Right renal cortex interstitium (tissue), 3 donors: ENCODE measurements around the gene HPSE. TPM values are rescaled to one million over a fixed set of nuclear protein-coding genes. Genes with fewer than 3 reads are reported as not detected.

Experiments
- DNase-seq, 3 donors: peaks; one replicate each; pipeline ENCODE4 v3.0.0-alpha.2; 2013; ENCODE audit warnings: low read depth in 3 of 3, low spot score in 2 of 3
- polyA plus RNA-seq, 3 donors: library from polyadenylated mRNA; unstranded; fragments of 120-200 nt; gene quantifications; one replicate each; pipeline ENCODE4 v1.2.1, GENCODE V29; 2013; ENCODE audit not compliant: insufficient read length in 3 of 3

The HPSE gene
- polyA plus RNA-seq, 3 donors, result 0.93 to 1.6 (median 1.3) TPM

DNA sequence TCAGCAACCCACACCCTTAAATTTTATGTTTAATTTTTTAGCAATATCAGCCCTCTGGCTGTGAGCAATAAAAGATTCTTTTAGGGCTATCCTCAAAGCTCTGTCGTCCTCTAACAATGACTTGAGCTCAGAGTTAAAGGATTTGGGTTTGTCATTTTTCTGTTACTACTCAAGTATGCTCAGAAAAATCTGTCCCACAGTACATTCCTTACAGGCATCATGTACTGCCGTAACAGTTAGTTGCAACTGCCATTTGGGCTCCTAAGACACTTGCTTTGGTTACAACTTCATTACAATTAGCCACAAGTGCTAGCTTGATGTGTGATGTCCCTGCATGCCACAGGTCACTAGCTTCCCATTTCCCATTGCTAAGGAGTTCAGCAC is 83.2 kb downstream of the HPSE start:
- DNase-seq, result no peak

DNA sequence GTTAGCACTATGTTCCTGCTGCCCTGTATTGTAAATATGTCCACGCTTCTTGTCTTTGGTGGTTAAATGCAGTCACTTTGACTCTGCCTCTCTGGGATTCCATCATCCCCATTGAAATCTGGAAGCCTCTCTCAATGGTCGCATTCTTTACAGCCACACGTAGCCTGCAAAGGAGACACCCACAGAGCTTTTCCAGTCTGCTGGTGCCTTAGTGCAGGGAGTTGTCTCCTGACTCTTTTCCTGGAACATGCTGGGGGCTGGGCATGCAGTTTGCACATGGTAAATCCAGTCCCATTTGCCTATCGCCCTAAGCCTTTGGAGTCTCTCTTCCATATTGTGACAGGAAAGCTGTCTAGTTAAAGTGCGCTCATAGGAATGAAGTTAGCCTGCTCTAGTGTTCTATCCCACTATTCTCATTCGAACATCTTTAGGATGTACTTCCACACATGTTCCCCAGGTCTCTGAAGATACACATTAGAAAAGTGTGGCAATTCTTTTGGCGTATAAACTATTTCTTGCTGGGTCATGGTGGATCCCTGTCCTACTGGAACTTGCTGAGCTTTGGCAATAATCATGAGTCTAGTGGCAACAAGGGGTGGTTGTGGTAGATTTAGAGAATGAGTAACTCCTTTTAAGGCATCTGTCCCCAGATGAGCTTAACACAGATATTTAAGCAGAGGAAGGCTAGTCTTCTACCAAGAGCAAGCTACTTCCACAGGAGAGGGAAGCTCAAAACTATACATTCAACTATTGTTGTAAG is 83.8 kb downstream of the HPSE start:
- no peak for DNase-seq

DNA sequence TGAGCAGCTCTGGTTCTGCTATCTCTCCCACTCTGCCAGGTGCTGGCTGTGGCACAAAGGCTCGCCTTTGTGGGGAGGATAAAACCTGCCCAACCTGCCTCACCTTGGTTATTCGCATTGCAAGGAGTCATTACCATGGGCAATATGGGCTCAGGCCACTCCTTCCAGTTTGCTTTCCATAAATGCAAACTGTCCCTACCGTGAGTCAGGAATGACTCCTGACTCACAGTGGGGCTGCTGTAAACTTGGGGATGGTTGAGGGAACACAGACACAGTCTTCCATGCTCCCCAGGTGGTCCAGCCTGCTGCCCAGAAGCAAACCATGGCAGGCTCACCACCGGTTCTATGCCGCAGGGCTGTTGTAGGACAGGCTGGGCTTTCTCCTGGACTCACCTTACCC is 86.2 kb downstream of the HPSE start:
- DNase-seq, result no peak

DNA sequence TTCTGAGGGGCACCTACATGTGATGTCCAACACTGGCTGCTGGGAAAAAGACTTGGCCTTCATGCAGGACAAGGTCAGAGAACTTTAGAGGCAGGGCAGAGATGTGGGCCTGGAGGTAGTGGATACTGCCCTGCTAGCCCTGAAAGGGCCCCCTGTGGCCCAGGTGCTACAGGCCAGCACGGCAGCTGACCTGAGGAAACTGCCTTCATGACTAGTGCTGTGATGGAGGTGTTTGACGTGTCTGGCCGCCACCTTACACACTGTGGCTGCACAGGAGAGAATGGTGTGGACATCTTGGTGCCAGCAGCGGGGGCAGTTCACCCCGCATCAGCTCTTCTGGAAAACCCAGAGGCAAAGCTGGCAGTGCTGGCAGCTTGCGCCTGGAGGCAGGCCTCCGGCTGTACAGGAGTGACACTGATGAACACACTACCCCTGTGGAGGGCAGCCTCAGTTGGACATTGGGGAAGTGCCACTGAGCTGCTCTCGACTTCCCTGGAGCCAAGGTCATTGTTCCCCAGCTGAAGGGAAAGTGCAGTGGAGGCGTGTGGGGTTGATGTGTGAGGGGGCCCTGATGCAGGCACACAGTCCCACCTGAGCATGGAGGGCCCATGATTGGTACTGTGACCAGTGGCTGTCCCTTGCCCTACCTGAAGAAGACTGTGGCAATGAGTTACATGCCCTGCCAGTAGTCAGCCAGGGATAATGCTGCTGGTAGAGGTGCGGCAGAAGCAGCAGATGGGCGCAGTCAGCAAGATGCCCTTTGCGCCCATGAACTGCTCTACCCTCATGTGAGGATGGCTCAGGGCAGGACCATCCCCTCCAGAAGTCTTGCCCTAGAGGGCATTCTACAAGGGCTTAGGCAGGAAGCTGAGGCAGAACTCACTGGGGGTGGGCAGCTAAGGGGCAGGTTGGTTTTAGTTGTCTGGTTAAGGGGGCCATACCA is 87.0 kb downstream of the HPSE start:
- no peak for DNase-seq

Other genes with a start within 250 kb of the HPSE start
- gene PLAC8, start 220.1 kb downstream of the HPSE start, polyA plus RNA-seq, result 1 to 10 TPM; 2.6 to 2.7 (median 2.7) TPM
- gene COQ2, start 50.0 kb downstream of the HPSE start, polyA plus RNA-seq, result 10 to 100 TPM; 14.6 to 17.7 (median 16.5) TPM
- gene HELQ, start 121.0 kb upstream of the HPSE start, polyA plus RNA-seq, result 10 to 100 TPM; 16.9 to 18.5 (median 17.3) TPM
- gene MRPS18C, start 121.2 kb upstream of the HPSE start, polyA plus RNA-seq, result 10 to 100 TPM; 75.4 to 78.9 (median 76.2) TPM
- 10 to 100 TPM; 27.7 to 29.9 (median 28.2) TPM for gene ABRAXAS1, start 150.3 kb upstream of the HPSE start, polyA plus RNA-seq
- gene GPAT3, start 201.3 kb upstream of the HPSE start, polyA plus RNA-seq, result 10 to 100 TPM; 20.4 to 24.8 (median 21.1) TPM